PC-3 (cell line): ENCODE results near the gene RAB31.

ENCODE experiments used
- CTCF ChIP-seq: fragments of 300-600 bp; sonication (generic); conservative IDR thresholded peaks from 2 replicates; pipeline ENCODE4 v1.5.1; 2017; ENCODE audit warnings: antibody characterized with exemption, low read depth, mild to moderate bottlenecking, low read length
- EZH2 ChIP-seq: fragments of 300-600 bp; sonication (generic); IDR thresholded peaks from one replicate; pipeline ENCODE4 v1.6.1; 2017; ENCODE audit warnings: antibody characterized with exemption, mild to moderate bottlenecking, low read length; ENCODE audit not compliant: unreplicated experiment
- EZH2phosphoT487 ChIP-seq: fragments of 300-600 bp; sonication (generic); IDR thresholded peaks from 2 replicates; pipeline ENCODE4 v1.6.1; 2018; ENCODE audit warnings: mild to moderate bottlenecking, antibody characterized with exemption, low read length, borderline replicate concordance

- TF ChIP-seq CTCF (no peak), EZH2 (no peak), EZH2phosphoT487 (no peak)
Observed at GRCh38 chr18:9834551-9834950, 126.5 kb downstream of the RAB31 start.
